SU-DHL-6 (cell line): ENCODE results near the gene PPP1R8.

Source experiments
- H2AFZ ChIP-seq: fragments of 200-600 bp; sonication (generic); 2 replicates; pipeline ENCODE4 v1.6.1; 2014; ENCODE audit warnings: low read depth, mild to moderate bottlenecking, moderate library complexity, mixed read lengths, antibody characterized with exemption, low read length; ENCODE audit not compliant: severe bottlenecking
- H3F3A ChIP-seq: fragments of 200-600 bp; shearing (Covaris generic); 2 replicates; pipeline ENCODE4 v1.6.0; 2016; ENCODE audit warnings: antibody characterized with exemption, mild to moderate bottlenecking; ENCODE audit not compliant: insufficient read depth
- H3K27ac ChIP-seq: fragments of 200-600 bp; sonication (generic); 2 replicates; pipeline ENCODE4 v1.5.1; 2016; ENCODE audit warnings: low read depth, mild to moderate bottlenecking, low read length, moderate library complexity, mixed read lengths
- H3K27me3 ChIP-seq: fragments of 200-600 bp; sonication (generic), shearing (Covaris generic); 2 replicates; pipeline ENCODE4 v1.6.0; 2014; ENCODE audit warnings: mild to moderate bottlenecking, low read length
- H3K36me3 ChIP-seq: fragments of 200-600 bp; sonication (generic); 2 replicates; pipeline ENCODE4 v1.6.1; 2014; ENCODE audit warnings: mild to moderate bottlenecking, low read length, mixed read lengths
- H3K4me2 ChIP-seq: fragments of 300-600, 200-600 bp; shearing (Covaris generic), sonication (generic); 2 replicates; pipeline ENCODE4 v1.6.0; 2014; ENCODE audit warnings: low read length, low read depth, mild to moderate bottlenecking; ENCODE audit not compliant: poor library complexity, severe bottlenecking
- H3K4me3 ChIP-seq: fragments of 200-600 bp; sonication (generic); 2 replicates; pipeline ENCODE4 v1.5.1; 2014; ENCODE audit warnings: antibody characterized with exemption, low read length, mild to moderate bottlenecking, mixed read lengths; ENCODE audit not compliant: insufficient read depth, poor library complexity, severe bottlenecking
- H3K79me2 ChIP-seq: fragments of 200-600 bp; sonication (generic); 2 replicates; pipeline ENCODE4 v1.6.1; 2014; ENCODE audit warnings: mild to moderate bottlenecking, low read length, moderate library complexity; ENCODE audit not compliant: insufficient read depth
- H3K9ac ChIP-seq: fragments of 200-600 bp; sonication (generic); 2 replicates; pipeline ENCODE4 v1.7.0; 2014; ENCODE audit warnings: mild to moderate bottlenecking, low read length
- H3K9me2 ChIP-seq: fragments of 200-600 bp; sonication (generic); replicated peaks from 2 replicates; pipeline ENCODE4 v1.6.1; 2014; ENCODE audit warnings: low read length; ENCODE audit not compliant: insufficient read depth
- H3K9me3 ChIP-seq: fragments of 200-600 bp; sonication (generic); 2 replicates; pipeline ENCODE4 v1.6.1; 2014; ENCODE audit warnings: low read length, mixed read lengths; ENCODE audit not compliant: insufficient read depth
- H4K20me1 ChIP-seq: fragments of 200-600 bp; sonication (generic); 2 replicates; pipeline ENCODE4 v1.6.1; 2014; ENCODE audit warnings: low read depth, mild to moderate bottlenecking, antibody characterized with exemption, low read length, moderate library complexity, mixed read lengths
- EZH2phosphoT487 ChIP-seq: fragments of 200-600 bp; sonication (generic), shearing (Covaris generic); conservative IDR thresholded peaks from 2 replicates; pipeline ENCODE4 v1.6.1; 2018; ENCODE audit warnings: mild to moderate bottlenecking, antibody characterized with exemption, low read length, moderate library complexity, mixed read lengths
- TF ChIP-seq, protein P1 (sequence below): fragments of 200-600 bp; sonication (generic); IDR thresholded peaks from one replicate; pipeline ENCODE4 v1.5.1; 2017; ENCODE audit warnings: antibody characterized with exemption, mild to moderate bottlenecking, low read length, moderate library complexity; ENCODE audit not compliant: insufficient read depth, poor library complexity, severe bottlenecking

The PPP1R8 gene

DNA sequence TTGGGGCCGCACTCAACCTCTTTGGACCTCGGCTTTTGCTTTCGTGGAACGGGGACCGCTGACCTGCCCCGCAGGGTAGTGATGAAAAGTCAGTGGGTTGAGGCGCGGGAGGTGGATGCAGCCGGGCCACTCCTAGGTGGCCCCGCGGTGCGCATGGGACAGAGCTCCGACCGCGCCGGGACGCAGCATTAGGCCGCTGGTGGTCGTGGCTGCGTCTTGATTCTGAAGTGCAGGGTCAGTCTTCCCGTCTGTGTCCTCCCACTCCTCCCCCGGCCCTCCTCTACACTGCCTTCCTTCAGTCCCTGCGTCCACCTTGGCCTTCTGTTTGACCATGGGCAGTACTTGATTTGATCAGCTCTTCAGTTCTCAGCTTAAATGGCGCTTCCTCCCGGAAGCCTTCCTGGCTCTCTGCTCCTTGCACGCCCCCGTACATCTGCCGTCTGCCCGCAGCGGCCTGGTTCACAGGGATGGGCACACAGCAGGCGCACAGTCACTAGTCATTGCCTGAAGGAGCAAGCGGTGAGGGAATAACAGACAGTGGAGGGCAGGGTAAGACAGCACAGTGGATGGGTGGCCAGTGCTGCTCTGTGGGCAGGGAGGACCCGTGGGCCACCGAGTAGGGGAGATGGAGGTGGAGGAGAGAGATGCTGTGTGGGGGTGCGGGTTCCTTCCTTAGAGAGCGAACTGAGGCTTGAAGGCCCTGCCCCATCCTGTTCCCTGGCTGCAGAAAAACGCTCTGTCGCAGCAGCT is 42.4 kb downstream of the PPP1R8 start:
- Histone ChIP-seq H3K9me3 (no peaks in the 10 kb centered on the region), H3F3A (no peaks in the 10 kb centered on the region), H3K36me3 (no peaks in the 10 kb centered on the region), H2AFZ (peak overlapping the region; percentile 29), H3K9me2 (no peaks in the 10 kb centered on the region), H3K4me2 (peak overlapping the region; percentile 53), H3K9ac (peak overlapping the region; percentile 26; the same call in 1 of the 2 replicates), H3K27ac (no peak overlapping the region), H3K27me3 (no peaks in the 10 kb centered on the region), H4K20me1 (no peaks in the 10 kb centered on the region), H3K79me2 (no peaks in the 10 kb centered on the region), H3K4me3 (peak overlapping the region; percentile 35)
- no peak for TF ChIP-seq EZH2phosphoT487
- TF ChIP-seq, protein P1, sequence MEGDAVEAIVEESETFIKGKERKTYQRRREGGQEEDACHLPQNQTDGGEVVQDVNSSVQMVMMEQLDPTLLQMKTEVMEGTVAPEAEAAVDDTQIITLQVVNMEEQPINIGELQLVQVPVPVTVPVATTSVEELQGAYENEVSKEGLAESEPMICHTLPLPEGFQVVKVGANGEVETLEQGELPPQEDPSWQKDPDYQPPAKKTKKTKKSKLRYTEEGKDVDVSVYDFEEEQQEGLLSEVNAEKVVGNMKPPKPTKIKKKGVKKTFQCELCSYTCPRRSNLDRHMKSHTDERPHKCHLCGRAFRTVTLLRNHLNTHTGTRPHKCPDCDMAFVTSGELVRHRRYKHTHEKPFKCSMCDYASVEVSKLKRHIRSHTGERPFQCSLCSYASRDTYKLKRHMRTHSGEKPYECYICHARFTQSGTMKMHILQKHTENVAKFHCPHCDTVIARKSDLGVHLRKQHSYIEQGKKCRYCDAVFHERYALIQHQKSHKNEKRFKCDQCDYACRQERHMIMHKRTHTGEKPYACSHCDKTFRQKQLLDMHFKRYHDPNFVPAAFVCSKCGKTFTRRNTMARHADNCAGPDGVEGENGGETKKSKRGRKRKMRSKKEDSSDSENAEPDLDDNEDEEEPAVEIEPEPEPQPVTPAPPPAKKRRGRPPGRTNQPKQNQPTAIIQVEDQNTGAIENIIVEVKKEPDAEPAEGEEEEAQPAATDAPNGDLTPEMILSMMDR: no peak

DNA sequence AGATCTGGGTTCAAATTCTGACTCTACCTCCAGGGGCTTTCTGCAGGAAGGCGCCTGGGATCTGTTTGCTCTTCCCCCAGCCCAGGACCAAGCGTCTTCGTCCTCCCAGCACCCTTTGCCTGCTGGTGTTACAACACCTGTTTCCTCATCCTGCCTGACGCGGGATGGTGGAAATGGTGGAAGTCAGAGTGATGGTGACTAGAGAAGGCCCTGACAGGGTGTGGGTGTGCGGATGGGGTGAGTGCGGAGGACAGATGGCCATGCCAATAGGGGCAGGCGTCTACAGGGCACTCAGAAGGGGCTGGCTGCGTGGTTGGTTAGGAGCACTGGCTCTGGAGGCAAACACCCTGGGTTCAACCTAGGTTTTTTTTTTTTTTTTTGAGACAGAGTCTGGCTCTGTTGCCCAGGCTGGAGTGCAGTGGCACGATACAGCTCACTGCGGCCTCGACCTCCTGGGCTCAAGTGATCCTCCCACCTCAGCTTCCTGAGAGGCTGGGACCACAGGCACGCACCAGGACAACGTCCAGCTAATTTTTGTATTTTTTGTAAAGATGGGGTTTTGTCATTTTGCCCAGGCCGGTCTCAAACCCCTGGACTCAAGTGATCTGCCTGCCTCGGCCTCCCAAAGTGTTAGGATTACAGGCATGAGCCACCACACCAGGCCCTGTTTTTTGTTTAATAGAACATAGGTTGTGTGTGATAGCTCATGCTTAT is 43.2 kb downstream of the PPP1R8 start:
- Histone ChIP-seq H3K9me2 (no peaks in the 10 kb centered on the region), H3K27me3 (no peaks in the 10 kb centered on the region), H3K4me2 (no peak overlapping the region), H3K9ac (no peak overlapping the region), H3F3A (no peaks in the 10 kb centered on the region), H4K20me1 (no peaks in the 10 kb centered on the region), H3K9me3 (no peaks in the 10 kb centered on the region), H3K36me3 (no peaks in the 10 kb centered on the region), H3K27ac (no peak overlapping the region), H3K79me2 (no peaks in the 10 kb centered on the region), H3K4me3 (no peak overlapping the region), H2AFZ (no peak overlapping the region)
- no peak for TF ChIP-seq EZH2phosphoT487
- TF ChIP-seq, protein P1: no peak

DNA sequence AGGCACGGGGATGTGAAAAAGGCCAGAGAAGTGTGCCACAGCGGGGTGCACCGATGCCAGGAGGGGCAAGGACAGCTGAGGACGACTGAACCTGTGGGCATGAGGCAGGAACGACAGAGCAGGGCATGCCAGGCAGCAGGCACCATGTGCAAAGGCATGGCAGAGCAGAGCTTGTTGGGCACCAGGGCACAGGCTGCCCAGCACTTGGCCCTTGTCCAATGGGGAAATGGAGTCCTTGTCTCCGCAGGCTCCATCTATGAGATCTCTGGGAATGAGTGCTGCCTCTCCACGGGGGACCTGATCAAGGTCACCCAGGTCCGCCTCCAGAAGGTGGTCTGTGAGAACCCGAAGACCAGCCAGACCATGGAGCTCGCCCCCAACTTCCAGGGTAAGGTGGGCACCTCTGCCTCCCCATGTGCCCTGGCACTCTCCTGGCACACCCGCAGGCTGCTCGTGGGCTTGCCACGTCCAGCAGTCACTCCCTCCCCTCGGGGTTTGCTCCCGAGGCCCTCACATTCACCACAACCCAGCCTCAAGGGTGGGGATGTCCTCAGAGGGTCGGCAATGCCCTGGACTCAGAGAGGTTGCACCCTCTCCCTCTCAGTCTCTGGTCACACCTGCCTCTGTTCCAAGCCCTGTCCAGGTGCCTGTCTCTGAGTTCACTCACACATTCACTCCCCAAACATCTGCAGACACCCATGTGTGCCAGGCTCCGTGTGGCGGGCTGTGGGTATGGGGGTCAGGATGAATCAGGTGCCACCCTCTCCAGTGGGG is 45.9 kb downstream of the PPP1R8 start:
- Histone ChIP-seq H2AFZ (no peak overlapping the region), H3K4me2 (no peak overlapping the region), H3K4me3 (no peak overlapping the region), H3K27me3 (no peaks in the 10 kb centered on the region), H3F3A (no peaks in the 10 kb centered on the region), H3K36me3 (no peaks in the 10 kb centered on the region), H3K79me2 (no peaks in the 10 kb centered on the region), H4K20me1 (no peaks in the 10 kb centered on the region), H3K27ac (no peak overlapping the region), H3K9me2 (no peaks in the 10 kb centered on the region), H3K9me3 (no peaks in the 10 kb centered on the region), H3K9ac (no peak overlapping the region)
- TF ChIP-seq, protein P1: no peak
- TF ChIP-seq EZH2phosphoT487: no peak
